CD4-positive, alpha-beta T cell treated with Interleukin-6 at 100 ng/mL for 8 hours (primary cell): Measurements from ENCODE around the gene PEX6.
"Not testable (repeated sequence)": the region's sequence is repeated elsewhere in the genome, so short reads cannot be mapped to it uniquely, and the experiment has no call there.

Experiments used
- DNase-seq: peaks from one replicate; pipeline ENCODE4 v3.0.0-alpha.2; 2020; ENCODE audit warnings: mixed read lengths, low spot score

PEX6 gene

GRCh38 chr6:42963855-42964605 lies 15.0 kb downstream of the PEX6 start:
- DNase-seq = peak; percentile 18

GRCh38 chr6:42963179-42963854 lies 15.7 kb downstream of the PEX6 start:
- DNase-seq = no peak

GRCh38 chr6:42962502-42963178 lies 16.3 kb downstream of the PEX6 start:
- DNase-seq = no peak

- no peak for DNase-seq
Measured at GRCh38 chr6:42962096-42962495, 16.9 kb downstream of the PEX6 start.

GRCh38 chr6:42961020-42961470 lies 17.9 kb downstream of the PEX6 start:
- no peak for DNase-seq

- DNase-seq = peak; percentile 14
Measured at GRCh38 chr6:42960243-42961019, 18.6 kb downstream of the PEX6 start, which contains the start of gene GNMT. Gene GNMT (plus strand): TSS chr6:42960754. CDS start chr6:42960768, 14 bp downstream.

GRCh38 chr6:42959917-42960242 lies 19.1 kb downstream of the PEX6 start:
- no peak for DNase-seq

GRCh38 chr6:42958125-42958524 lies 20.9 kb downstream of the PEX6 start:
- DNase-seq = no peak

GRCh38 chr6:42954405-42954804 lies 24.6 kb downstream of the PEX6 start:
- DNase-seq = not testable (repeated sequence)

GRCh38 chr6:42952389-42952788 lies 26.6 kb downstream of the PEX6 start:
- no peak for DNase-seq

GRCh38 chr6:42947950-42948349 lies 31.0 kb downstream of the PEX6 start:
- no peak for DNase-seq

GRCh38 chr6:42942444-42942843 lies 36.5 kb downstream of the PEX6 start:
- no peak for DNase-seq

- not testable (repeated sequence) for DNase-seq
Measured at GRCh38 chr6:42941356-42941755, 37.6 kb downstream of the PEX6 start.

- DNase-seq = no peak
Measured at GRCh38 chr6:42940493-42941045, 38.4 kb downstream of the PEX6 start.

- DNase-seq = no peak
Measured at GRCh38 chr6:42939810-42940167, 39.2 kb downstream of the PEX6 start.

GRCh38 chr6:42938987-42939809 lies 39.8 kb downstream of the PEX6 start:
- no peak for DNase-seq

GRCh38 chr6:42938428-42938796 lies 40.6 kb downstream of the PEX6 start:
- no peak for DNase-seq

GRCh38 chr6:42937548-42938427 lies 41.2 kb downstream of the PEX6 start:
- no peak for DNase-seq

- DNase-seq = no peak
Measured at GRCh38 chr6:42936398-42936797, 42.6 kb downstream of the PEX6 start.

GRCh38 chr6:42935322-42935721 lies 43.7 kb downstream of the PEX6 start:
- DNase-seq = no peak
